Gastrocnemius medialis (tissue), 4 donors: ENCODE data around the gene PDE6A. TPM values are rescaled to one million over a fixed set of nuclear protein-coding genes. Genes with fewer than 3 reads are reported as not detected.

ENCODE experiments used
- ATAC-seq, 2 donors: fragments of 150-250 bp; one replicate each; pipeline ENCODE4 v1.9.1; 2016
- DNase-seq, 2 donors: peaks; one replicate each; pipeline ENCODE4 v3.0.0-alpha.2; 2019
- H3K27ac ChIP-seq, 4 donors: fragments of 200-600 bp; sonication (generic); 1 replicate in 1 of 4; 2 replicates in 3 of 4; pipeline ENCODE4 v1.5.1; 2016 to 2018; ENCODE audit warnings: mild to moderate bottlenecking in 2 of 4, moderate library complexity in 1 of 4
- H3K27me3 ChIP-seq, 3 donors: fragments of 200-600 bp; sonication (generic) in 2 of 3; 1 replicate in 1 of 3; 2 replicates in 2 of 3; pipeline versions ENCODE4 v1.5.1 to v1.6.0; 2016 to 2019; ENCODE audit warnings: mild to moderate bottlenecking in 1 of 3, moderate library complexity in 1 of 3
- H3K36me3 ChIP-seq, 2 donors: fragments of 200-600 bp; sonication (generic) in 1 of 2; one replicate each; pipeline ENCODE4 v1.5.1; 2017 to 2018
- H3K4me1 ChIP-seq, 2 donors: fragments of 200-600 bp; sonication (generic) in 1 of 2; one replicate each; pipeline ENCODE4 v1.5.1; 2016 to 2017; ENCODE audit warnings: mild to moderate bottlenecking in 2 of 2
- H3K4me3 ChIP-seq, 4 donors: fragments of 200-600 bp; sonication (generic) in 3 of 4; 1 replicate in 1 of 4; 2 replicates in 3 of 4; pipeline ENCODE4 v1.5.1; 2016 to 2019; ENCODE audit warnings: mild to moderate bottlenecking in 2 of 4
- H3K9me3 ChIP-seq, 3 donors: fragments of 200-600 bp; sonication (generic) in 2 of 3; 1 replicate in 1 of 3; 2 replicates in 2 of 3; pipeline ENCODE4 v1.5.1; 2016 to 2019
- POLR2A ChIP-seq, 2 donors: fragments of 450-650 bp; IDR thresholded peaks; one replicate each; pipeline ENCODE4 v1.6.1; 2017; ENCODE audit warnings: antibody characterized with exemption in 2 of 2, mild to moderate bottlenecking in 2 of 2, moderate library complexity in 2 of 2
- in situ Hi-C, 4 donors: fragments of 200-750 bp; cut with MboI; loops; one replicate each; pipeline versions ENCODE4 v1.15.0 to v1.8.0; 2017; ENCODE audit warnings: low sequenced_read_pairs in 4 of 4
- intact Hi-C: fragments of 100-400 bp; cut with DNase I; formaldehyde crosslinking; loops from one replicate; pipeline ENCODE4 v1.15.1; 2023; ENCODE audit warnings: low total_unique reads
- total RNA-seq, 4 donors: library from RNA; depleted of rRNA; stranded (reverse); fragments of >200 nt; gene quantifications; one replicate each; pipeline versions ENCODE4 v1.1.0 to v1.2.3, GENCODE V29; 2016
- TF ChIP-seq, protein P1 (sequence below), 5 experiments: fragments of 450-650 bp in 3 of 5; fragments of 200-600 bp in 2 of 5; sonication (generic) in 2 of 5; IDR thresholded peaks in 4 of 5; conservative IDR thresholded peaks in 1 of 5; 1 replicate in 4 of 5; 2 replicates in 1 of 5; pipeline ENCODE4 v1.5.1; 2016 to 2019; ENCODE audit warnings: antibody characterized with exemption in 5 of 5, mild to moderate bottlenecking in 3 of 5, moderate library complexity in 3 of 5

The PDE6A gene
- total RNA-seq, 4 donors from 2014 or later: not detected

DNA sequence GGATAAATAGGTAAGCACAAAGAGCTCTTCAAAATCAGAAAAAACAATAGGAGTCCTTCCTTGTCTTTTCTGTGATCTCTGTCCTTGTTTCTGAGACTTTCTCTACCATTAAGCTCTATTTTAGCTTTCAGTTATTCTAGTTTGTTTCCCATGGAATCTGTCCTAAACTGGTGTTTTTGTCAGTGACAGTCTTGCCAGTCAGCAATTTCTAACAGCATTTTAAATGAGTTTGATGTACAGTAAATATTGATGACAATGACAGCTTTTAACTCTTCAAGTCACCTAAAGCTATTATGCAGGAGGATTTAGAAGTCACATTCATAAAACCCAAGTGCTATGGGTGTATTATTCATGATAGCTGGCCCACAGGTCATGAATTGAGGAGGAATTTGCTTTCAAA is 37.9 kb upstream of the PDE6A start:
- no peaks in the 10 kb centered on the region for H3K27me3 ChIP-seq
- intact Hi-C loops: no loop called here
- no peak for ATAC-seq
- no peak overlapping the region for H3K27ac ChIP-seq
- peaks cover 0 to 26% of the 10 kb centered on the region in 2 donors for H3K36me3 ChIP-seq
- DNase-seq: no peak
- TF ChIP-seq POLR2A (IDR thresholded peaks at IDR 0.05): no peak
- TF ChIP-seq, protein P1, sequence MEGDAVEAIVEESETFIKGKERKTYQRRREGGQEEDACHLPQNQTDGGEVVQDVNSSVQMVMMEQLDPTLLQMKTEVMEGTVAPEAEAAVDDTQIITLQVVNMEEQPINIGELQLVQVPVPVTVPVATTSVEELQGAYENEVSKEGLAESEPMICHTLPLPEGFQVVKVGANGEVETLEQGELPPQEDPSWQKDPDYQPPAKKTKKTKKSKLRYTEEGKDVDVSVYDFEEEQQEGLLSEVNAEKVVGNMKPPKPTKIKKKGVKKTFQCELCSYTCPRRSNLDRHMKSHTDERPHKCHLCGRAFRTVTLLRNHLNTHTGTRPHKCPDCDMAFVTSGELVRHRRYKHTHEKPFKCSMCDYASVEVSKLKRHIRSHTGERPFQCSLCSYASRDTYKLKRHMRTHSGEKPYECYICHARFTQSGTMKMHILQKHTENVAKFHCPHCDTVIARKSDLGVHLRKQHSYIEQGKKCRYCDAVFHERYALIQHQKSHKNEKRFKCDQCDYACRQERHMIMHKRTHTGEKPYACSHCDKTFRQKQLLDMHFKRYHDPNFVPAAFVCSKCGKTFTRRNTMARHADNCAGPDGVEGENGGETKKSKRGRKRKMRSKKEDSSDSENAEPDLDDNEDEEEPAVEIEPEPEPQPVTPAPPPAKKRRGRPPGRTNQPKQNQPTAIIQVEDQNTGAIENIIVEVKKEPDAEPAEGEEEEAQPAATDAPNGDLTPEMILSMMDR (IDR thresholded peaks at IDR 0.05 in 4 of 5, conservative IDR thresholded peaks at IDR 0.05 in 1 of 5): no peak
- no peaks in the 10 kb centered on the region for H3K9me3 ChIP-seq
- in situ Hi-C loops: no loop called here
- no peaks in the 10 kb centered on the region for H3K4me1 ChIP-seq
- H3K4me3 ChIP-seq: no peak overlapping the region

DNA sequence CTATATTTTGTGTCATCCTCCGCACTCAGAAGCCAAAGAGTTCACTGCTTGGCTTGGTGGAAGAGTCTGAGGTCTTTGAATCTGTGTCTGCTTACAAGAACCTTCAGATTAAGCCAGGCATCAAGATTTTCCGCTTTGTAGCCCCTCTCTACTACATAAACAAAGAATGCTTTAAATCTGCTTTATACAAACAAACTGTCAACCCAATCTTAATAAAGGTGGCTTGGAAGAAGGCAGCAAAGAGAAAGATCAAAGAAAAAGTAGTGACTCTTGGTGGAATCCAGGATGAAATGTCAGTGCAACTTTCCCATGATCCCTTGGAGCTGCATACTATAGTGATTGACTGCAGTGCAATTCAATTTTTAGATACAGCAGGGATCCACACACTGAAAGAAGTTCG is 36.6 kb upstream of the PDE6A start:
- intact Hi-C loops: no loop called here
- no peak for TF ChIP-seq POLR2A (IDR thresholded peaks at IDR 0.05)
- TF ChIP-seq, protein P1 (IDR thresholded peaks at IDR 0.05 in 4 of 5, conservative IDR thresholded peaks at IDR 0.05 in 1 of 5): no peak
- in situ Hi-C loops: no loop called here
- Histone ChIP-seq H3K27ac (no peak overlapping the region), H3K4me3 (no peak overlapping the region), H3K4me1 (no peaks in the 10 kb centered on the region), H3K27me3 (no peaks in the 10 kb centered on the region), H3K9me3 (no peaks in the 10 kb centered on the region), H3K36me3 (peaks cover 0 to 26% of the 10 kb centered on the region in 2 donors)
- no peak for DNase-seq
- ATAC-seq: no peak

DNA sequence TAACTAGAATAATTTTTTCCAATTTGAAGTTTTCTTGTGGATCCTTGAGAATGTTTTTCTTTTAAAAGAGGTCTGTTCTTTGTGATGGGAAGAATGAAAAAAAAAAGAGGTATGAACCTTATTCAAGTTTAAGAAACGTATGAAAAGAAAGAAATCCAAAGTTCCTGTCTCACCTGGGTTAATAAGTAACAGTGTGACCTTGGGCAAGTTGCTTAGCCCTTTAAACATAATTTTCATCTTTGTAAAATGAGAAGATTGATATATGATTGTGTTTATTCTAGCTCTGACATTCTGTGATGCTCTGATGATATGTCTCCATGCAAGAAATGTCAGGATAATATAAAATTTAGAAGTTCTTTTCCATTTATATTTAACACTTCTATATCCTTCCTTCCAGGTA is 35.3 kb upstream of the PDE6A start:
- H3K4me1 ChIP-seq: no peaks in the 10 kb centered on the region
- no peak for TF ChIP-seq POLR2A (IDR thresholded peaks at IDR 0.05)
- TF ChIP-seq, protein P1 (IDR thresholded peaks at IDR 0.05 in 4 of 5, conservative IDR thresholded peaks at IDR 0.05 in 1 of 5): no peak
- H3K36me3 ChIP-seq: peaks cover 0 to 26% of the 10 kb centered on the region in 2 donors
- no peak for DNase-seq
- H3K4me3 ChIP-seq: no peak overlapping the region
- no peaks in the 10 kb centered on the region for H3K27me3 ChIP-seq
- H3K27ac ChIP-seq: no peak overlapping the region
- no peaks in the 10 kb centered on the region for H3K9me3 ChIP-seq
- intact Hi-C loops (loop anchor here (5.0 kb wide), 1 partner anchor 43 kb away; no protein-coding TSS in a partner anchor), in situ Hi-C loops (no loop called here)
- no peak for ATAC-seq

DNA sequence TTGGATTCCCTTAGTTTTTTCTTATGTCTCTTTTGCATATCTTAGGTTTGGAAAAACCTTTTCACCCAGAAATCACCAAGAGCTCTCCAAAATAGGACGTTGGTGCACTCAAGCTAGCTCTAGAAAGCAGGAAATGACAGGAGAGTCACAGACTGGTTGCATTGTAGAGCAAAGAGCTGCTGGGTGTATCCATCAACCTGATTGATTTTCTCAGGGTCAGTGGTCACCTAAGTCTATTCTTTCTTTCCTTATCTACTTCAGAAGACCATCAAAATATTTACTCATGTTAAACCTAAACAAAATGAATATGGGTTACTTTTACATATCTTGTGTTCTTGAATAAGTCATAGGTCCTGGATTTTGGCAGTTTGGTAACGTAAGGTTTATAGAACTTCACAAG is 30.8 kb upstream of the PDE6A start:
- no peak for ATAC-seq
- no peaks in the 10 kb centered on the region for H3K9me3 ChIP-seq
- H3K4me3 ChIP-seq: no peak overlapping the region
- H3K4me1 ChIP-seq: no peaks in the 10 kb centered on the region
- no peak overlapping the region for H3K27ac ChIP-seq
- intact Hi-C loops: loop anchor here (5.0 kb wide), 1 partner anchor 38 kb away; no protein-coding TSS in a partner anchor
- peaks cover 0 to 16% of the 10 kb centered on the region in 2 donors for H3K36me3 ChIP-seq
- DNase-seq: no peak
- TF ChIP-seq, protein P1 (IDR thresholded peaks at IDR 0.05 in 4 of 5, conservative IDR thresholded peaks at IDR 0.05 in 1 of 5): no peak
- TF ChIP-seq POLR2A (IDR thresholded peaks at IDR 0.05): no peak
- H3K27me3 ChIP-seq: no peaks in the 10 kb centered on the region
- in situ Hi-C loops: no loop called here
